MV-4-11 (cell line): ENCODE measurements around the gene ERBB4.

Experiments
- DNase-seq: peaks from one replicate; lab custom pipeline; 2025; lab: John Stamatoyannopoulos, UW

The ERBB4 gene

GRCh38 chr2:212428681-212429478 lies 109.7 kb downstream of the ERBB4 start:
- DNase-seq, result no peak

- no peak for DNase-seq
These were observed 111.0 kb downstream of the ERBB4 start for GRCh38 chr2:212427638-212428037.

GRCh38 chr2:212426637-212427412 lies 111.8 kb downstream of the ERBB4 start:
- no peak for DNase-seq

- DNase-seq, result no peak
These were observed 114.5 kb downstream of the ERBB4 start for GRCh38 chr2:212424082-212424481.

GRCh38 chr2:212423089-212423488 lies 115.5 kb downstream of the ERBB4 start:
- DNase-seq, result no peak

GRCh38 chr2:212421556-212422334 lies 116.9 kb downstream of the ERBB4 start:
- no peak for DNase-seq

GRCh38 chr2:212416086-212416485 lies 122.5 kb downstream of the ERBB4 start:
- DNase-seq, result no peak

- DNase-seq, result no peak
These were observed 123.8 kb downstream of the ERBB4 start for GRCh38 chr2:212414767-212415211.

GRCh38 chr2:212409560-212409959 lies 129.0 kb downstream of the ERBB4 start:
- DNase-seq, result no peak

- no peak for DNase-seq
These were observed 130.1 kb downstream of the ERBB4 start for GRCh38 chr2:212408524-212408923.

- DNase-seq, result no peak
These were observed 131.9 kb downstream of the ERBB4 start for GRCh38 chr2:212406716-212407115.

GRCh38 chr2:212402316-212402715 lies 136.3 kb downstream of the ERBB4 start:
- no peak for DNase-seq

GRCh38 chr2:212398316-212398715 lies 140.3 kb downstream of the ERBB4 start:
- DNase-seq, result no peak

GRCh38 chr2:212392544-212392943 lies 146.1 kb downstream of the ERBB4 start:
- no peak for DNase-seq

GRCh38 chr2:212392043-212392442 lies 146.6 kb downstream of the ERBB4 start:
- no peak for DNase-seq

- no peak for DNase-seq
These were observed 151.5 kb downstream of the ERBB4 start for GRCh38 chr2:212387146-212387545.

GRCh38 chr2:212385241-212385640 lies 153.4 kb downstream of the ERBB4 start:
- no peak for DNase-seq

GRCh38 chr2:212384027-212384426 lies 154.6 kb downstream of the ERBB4 start:
- DNase-seq, result no peak

GRCh38 chr2:212381428-212382102 lies 157.0 kb downstream of the ERBB4 start:
- DNase-seq, result no peak

- DNase-seq, result no peak
These were observed 159.5 kb downstream of the ERBB4 start for GRCh38 chr2:212379103-212379502.

- DNase-seq, result no peak
These were observed 171.2 kb downstream of the ERBB4 start for GRCh38 chr2:212367431-212367830.
